Stimulated activated CD4-positive, alpha-beta T cell treated with anti-CD3 and anti-CD28 coated beads, Interleukin-1b, Interleukin-23, amount 100 ng/mL, for 4 hours (primary cell): ENCODE results near the gene TADA1.

Experiments
- DNase-seq, 2 donors: peaks; one replicate each; pipeline ENCODE4 v3.0.0-alpha.2; 2020; ENCODE audit warnings: low read depth in 2 of 2

Gene TADA1, protein sequence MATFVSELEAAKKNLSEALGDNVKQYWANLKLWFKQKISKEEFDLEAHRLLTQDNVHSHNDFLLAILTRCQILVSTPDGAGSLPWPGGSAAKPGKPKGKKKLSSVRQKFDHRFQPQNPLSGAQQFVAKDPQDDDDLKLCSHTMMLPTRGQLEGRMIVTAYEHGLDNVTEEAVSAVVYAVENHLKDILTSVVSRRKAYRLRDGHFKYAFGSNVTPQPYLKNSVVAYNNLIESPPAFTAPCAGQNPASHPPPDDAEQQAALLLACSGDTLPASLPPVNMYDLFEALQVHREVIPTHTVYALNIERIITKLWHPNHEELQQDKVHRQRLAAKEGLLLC

DNA sequence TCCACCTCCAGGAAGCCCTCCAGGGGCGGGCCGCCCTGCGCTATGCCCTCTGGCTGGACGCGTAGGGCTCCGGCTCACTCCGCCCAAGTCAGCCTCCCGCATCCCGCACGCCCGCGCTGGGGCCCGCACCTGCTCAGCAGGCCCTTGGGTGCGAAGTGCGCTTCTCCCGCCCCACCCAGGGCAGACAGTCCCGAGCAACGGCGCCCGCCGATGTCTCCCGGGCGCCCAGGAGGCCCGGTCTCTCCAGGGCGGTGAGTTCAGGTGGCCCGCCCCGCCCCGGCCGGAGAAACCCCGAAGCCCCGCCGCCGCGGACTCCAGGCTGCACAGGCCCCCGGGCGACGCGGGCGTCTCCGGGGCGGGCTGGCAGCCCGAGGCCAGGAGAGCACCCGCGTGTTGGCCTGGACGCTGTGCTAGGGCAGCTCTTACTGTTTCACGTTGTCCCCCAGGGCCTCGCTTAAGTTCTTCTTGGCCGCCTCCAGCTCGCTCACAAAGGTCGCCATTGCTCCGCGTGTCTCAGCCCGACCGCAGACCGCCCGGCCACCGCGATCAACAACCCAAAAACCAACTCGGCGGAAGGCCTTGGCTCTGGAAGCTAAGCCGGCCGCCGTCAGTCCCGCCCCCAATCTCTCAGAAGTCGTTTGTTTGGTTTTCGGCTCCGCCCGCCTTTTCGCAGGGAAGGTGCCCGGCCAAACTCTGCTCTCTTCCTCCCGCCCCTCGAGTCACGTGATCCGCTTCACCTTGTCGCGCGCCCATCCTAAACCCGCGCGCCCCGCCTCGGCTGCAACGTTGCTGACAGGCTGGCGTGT is at the start of gene TADA1:
TADA1 (minus strand) TSS at position 531 of the 806 bp plus-strand sequence; CDS start at position 500, 31 bp downstream.
- DNase-seq, result peak; percentile 96 to 97

DNA sequence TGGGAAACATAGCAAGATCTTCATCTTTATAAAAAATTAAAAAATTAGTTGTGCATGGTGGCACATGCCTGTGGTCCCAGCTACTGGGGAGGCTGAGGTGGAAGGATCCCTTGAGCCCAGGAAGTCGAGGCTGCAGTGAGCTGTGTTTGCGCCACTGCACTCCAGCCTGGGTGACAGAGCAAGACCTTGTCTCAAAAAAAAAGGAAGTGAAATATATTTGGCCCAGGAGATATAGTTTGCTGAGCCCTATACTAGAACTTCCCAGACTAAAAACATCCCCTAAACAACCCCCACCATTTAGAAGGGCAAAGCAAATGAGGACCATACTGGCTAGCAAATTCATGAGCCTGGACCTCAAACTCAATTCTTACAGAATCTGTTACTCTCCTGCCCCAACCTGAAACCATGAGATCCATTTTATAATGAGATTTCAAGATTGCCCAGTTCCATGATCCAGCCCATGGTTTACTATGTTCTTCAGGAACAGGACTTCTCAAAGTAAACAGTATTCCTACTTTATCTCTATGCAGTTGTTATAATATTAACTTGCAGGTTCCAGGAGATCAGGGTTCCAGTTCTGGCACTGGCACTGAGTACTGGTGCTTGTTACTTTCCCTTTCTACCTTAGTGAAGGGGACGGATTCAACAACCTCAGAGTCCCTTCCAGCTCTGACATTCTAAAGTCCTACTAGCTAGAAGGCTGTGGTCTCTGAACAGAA is 48.9 kb upstream of the TADA1 start:
- no peak for DNase-seq

DNA sequence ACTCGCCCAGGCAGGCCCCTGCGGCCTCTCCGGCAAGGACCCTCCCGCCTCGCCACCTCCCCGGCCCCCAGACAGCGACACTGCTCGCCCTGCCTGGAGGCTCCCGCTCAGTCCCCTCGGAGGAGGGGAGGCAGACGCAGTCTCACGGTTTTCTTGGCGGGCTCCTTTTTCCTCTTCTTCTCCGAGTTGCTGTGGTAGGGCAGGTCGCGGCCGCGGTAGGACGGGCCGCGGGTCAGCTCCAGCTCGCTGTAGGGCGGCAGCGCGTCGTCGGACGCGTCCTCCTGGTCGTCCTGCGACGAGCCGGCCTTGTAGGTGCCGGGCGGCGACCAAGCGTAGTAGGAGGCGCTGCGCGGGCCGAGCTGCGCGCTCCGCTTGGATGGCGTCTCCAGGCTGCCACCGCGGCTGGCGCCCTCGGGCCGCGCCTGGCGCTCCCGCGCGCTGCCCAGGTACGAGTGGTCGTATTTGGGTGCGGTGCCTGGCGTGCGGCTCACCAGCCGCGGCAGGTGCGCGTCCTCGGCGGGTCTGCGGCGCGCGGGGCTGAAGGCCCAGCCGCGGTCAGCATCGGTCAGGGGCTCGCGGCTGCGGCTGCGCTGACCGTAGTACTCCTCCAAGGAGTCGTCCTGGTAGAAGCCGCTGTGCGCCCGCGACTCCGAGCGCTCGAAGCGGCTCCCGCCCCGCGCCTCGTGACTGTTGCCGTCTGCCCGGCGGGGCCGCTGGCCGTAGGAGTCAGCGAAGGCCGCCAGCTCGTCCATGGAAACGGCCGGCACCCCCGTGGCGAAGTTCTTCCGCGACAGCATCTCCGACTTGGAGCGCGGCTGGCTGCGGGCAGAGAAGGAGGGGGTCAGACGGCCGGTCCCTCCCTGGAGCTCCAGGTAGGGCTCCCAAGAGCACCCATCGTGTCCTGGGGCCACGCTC is 44.8 kb upstream of the TADA1 start:
- no peak for DNase-seq

DNA sequence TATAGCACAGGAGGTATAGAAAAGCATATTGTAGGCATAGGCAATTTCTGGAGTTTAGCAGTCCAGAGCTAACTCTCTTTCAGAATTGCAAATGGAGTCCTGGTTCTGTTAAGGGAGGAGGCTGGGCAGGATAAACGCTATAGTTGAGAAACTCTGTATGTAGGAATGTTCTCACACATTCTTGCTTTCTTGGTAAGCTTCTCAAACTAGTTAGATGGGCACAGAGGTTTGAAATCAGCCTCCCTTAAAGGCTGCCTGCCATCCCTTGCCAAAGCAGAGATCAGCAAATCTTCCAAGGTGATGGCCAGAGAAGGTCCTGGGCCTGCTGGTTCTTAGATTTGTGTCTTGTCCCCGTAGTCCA is 42.9 kb upstream of the TADA1 start:
- no peak for DNase-seq

DNA sequence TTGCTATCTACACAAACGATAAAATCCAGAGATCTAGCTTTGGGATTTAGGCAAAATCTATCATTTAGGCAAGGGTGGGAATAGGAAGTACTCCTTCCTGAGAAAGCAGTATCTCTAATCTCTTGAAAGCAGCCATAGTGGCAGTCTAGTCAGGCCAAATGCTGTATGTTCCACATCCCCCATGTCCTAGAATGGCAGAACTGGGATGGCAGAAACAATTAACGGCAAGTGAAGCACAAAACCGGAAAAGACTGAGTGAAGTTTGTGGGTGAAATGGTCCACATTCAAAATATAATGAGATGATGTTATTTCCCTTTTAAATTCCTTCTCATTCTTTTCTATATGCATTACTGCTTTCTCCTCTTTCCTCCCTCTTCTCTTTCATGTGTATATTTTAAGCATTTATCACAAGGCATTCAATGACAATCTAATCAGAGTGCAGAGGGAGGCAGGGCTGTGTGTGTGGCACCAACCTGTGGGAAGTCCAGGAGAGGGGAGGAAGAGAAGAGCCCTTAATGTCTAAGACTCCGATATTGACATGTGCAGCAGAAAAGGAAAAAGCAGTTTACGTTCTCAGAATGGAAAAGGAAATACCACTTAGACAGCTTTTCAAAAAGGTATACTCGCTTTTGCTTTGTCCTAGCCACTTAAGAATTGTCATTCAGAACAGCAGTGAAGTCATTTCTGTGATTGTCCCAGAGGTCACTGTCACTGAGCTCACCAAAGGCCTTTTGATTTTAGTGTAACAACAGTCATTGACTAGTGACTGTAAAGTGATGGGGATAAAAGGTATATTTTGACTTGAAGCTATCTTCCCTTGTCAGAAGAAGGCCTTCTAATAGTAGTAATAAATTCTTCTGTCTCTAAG is 42.3 kb upstream of the TADA1 start:
- no peak for DNase-seq

DNA sequence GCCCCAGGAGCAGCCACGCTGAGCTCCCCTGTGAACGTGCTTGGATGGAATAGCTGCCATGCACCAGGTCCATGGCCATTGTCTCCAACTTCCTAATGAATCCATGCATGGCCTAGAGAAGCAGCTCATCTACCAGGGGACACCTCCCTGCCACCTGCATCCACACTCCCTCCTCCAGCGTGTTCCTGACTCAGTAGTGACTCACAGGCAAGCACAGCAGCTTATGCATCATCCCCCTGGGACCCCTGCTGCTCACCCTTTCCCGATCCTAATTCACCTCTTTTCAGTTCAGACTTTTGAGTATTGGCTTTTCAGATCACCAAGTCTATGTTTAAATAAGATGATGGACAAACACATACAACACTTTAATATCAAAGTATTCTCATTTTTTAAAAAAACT is 39.9 kb upstream of the TADA1 start:
- DNase-seq, result no peak

DNA sequence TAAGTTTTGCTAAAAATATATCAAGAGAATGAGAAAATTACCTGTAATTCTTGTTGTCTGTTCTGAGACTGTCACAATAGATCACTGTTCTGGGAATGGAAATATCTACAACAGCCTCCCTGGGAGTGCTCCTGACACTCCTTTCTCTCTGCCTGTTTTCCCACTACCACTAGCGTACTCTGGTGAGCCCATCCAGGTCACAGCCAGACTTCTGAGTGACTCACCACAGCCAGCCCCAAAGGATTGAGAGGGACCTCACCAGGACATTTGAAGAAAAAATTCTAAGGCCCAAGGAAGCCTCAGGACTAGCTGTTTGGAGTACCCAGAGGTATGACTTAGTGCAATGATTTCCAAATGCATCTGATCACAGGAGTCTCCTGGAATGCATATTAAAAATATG is 39.0 kb upstream of the TADA1 start:
- no peak for DNase-seq

DNA sequence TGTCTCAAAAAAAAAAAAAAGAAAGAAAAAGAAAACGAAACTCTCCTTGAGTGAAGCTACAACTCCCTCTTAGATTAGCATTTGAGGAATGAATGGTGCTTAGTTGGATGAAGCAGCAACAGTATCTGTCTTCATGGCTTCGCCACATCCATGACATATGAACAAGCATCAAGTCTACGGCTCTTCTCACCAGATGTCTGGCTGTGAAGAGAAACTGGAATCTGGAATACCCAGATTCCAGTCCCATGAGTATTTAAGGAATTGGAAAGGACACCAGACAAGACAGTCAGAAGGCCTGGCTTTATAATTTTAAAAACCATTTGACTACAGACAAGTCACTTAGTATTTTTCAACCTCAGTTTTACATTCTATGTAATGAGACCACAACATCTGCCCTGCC is 38.0 kb upstream of the TADA1 start:
- DNase-seq, result no peak

DNA sequence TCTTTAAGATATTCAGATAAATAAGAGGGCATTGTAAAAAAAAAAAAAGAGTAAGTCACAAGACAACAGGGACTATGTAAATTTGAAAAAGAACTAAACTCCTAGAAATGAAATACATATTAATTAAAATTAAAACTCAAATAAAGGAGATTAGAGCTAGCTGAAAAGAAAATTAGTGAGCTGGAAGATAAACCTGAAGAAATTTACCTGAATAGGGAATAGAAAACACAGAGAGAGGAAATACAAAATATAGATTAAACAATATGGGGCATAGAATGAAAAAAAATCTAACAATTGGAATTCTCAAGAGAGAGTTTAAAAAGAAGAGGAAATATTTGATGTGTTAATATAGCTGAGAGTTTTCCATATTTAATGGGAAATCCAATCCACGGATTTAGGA is 35.6 kb upstream of the TADA1 start:
- no peak for DNase-seq

DNA sequence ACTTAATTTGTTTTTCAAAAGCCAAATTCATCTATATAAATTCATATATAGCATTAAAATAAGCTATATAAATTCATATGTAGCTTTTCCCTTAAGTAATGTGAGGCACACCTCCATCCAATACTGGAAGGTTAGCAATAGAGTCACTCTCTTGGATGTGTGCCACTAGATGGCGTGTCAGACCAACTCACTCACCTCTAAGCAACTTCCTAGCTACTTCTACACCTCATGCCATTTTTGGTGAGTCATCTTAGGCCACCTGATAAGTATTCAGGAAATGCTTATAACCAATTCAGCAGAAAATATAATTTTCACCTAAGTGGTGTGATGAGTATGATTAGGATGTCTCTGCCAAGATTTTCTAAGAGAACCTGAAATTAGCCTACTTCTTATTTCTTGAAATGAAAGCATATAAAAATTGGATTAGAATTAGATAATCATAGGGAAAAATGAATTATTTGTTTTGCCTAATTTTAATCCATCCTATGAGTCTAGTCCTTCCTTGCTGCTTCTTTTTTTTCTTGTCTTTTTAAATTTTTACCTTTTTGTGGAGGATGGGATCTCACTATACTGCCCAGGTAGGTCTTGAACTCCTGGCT is 34.4 kb upstream of the TADA1 start:
- DNase-seq, result peak; percentile 43 to 67

DNA sequence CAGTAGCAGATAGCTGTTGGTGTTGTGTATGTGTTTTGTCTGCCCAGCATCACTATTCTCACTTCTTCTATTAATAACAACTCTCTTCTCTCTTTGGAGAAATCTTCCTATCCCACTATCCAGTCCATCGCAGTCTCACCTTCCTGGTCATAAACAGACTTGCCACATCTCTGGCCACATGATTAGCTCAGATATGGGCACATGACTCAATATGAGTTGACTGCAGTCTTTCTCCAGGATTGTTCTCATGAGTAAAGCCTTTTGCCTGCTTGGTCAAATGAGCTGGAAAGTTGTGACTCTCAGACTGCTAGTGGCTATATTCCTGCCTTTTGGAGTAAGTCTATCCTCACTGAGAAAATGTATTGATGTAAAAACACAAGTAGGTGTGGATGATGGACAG is 32.9 kb upstream of the TADA1 start:
- DNase-seq, result no peak

DNA sequence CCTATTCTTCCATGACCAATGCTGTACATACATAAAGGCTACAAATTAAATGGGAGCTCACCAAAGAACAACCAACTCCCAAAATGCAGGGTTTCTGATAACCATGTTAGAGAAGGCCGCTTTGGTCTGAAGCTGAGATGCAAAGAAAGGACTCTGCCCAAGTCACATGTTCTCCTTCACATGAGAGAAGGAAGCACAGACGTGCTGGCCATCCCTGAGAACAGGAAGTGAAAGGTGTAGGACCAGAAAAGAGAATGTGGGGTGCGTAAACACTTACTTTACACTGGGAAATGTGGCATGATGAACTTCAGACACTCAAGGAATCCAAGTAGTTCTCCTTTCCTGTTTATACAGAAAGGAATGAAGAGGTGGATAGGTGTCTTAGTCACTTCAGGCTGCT is 31.7 kb upstream of the TADA1 start:
- no peak for DNase-seq

DNA sequence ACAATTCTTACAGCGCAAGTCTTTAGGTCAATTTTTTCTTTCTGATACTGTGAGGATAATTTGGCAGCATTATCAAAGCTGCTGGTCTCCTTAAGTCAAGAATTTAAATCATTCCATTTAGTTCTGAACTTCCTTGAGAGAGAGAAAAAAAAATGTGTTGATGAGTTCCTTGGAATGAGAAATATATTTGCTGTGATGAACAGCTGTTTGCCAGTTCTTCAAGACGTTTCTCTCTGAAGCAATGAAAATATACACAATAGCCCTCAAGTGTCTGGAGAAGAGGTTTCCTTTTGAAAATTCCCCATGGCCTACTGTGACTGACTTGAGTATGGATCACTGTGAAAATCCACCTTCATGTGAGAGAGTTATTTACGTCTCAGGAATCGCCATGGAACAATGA is 31.0 kb upstream of the TADA1 start:
- DNase-seq, result no peak

DNA sequence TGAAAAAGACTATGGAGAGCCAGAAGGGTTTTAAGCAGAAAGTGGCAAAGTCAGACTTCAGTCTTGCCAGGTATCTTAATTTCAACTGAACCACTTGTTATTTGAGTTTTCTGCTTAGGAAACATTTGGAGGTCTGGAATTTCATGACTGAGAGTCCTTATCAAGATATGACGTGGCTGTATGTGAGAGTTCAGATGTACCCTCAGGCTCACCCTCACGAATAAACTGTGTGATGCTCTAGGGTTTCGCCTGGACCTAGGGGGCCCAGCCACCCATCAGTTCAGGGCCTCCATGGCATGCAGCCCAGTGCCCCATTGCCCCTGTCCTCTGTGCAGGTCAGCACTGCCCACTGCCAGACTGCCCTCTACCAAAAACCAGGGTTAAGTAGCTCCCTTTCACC is 30.6 kb upstream of the TADA1 start:
- DNase-seq, result no peak

DNA sequence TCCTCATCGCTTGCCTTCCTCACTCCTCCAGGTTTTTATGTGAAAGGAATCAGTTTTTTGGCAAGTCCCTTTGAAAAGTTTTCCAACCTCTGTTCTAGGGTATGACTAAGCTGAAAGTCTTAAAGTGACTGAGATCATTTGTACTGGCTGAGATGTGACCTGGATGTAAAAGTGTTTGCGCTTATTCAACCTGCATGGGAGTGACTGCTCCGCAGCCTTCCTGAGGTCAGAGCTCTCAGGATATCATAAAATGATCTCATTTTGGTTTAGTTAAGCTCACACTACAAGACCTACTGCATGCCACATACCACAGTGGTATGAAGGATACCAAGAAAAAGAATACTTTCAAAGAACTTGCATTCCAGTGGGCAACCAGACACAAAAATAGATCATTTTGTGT is 29.8 kb upstream of the TADA1 start:
- no peak for DNase-seq

DNA sequence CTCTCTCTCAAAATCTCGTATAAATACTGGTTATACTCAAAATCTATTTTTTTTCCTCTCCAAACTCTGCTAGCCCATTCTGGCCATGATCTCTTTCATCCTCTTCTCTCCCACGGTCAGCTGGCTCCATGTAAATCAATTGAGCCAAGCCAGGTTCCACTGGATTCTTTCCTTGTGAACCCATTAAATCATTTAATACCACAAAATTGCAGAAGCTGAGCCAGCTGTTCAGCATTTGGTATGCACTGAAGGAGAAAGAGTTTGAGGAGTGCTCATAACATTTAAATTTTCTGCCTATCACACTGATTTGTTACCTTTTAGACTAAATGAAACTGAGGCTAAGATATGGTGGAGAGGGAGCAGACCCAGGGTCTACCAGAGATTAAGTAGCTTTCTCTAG is 29.1 kb upstream of the TADA1 start:
- no peak for DNase-seq

DNA sequence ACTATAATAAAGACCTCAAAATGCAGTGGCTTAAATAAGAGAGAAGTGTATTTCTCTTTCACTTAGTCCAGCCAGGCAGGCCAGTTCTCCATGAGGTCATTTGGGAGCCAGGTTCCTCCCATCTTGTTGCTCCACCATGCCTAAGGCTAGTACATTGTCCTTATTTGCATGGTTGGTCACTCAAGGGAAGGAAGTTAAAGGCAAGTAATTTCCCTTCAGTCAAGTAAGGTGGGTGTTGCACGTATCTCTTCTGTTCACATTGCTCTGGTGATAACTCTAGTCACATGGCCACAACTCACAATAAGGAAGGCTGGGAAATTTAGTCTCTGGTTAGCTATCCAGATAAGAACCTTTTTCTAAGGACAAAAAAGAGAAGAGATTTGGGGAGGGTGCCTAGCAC is 27.2 kb upstream of the TADA1 start:
- DNase-seq, result no peak

DNA sequence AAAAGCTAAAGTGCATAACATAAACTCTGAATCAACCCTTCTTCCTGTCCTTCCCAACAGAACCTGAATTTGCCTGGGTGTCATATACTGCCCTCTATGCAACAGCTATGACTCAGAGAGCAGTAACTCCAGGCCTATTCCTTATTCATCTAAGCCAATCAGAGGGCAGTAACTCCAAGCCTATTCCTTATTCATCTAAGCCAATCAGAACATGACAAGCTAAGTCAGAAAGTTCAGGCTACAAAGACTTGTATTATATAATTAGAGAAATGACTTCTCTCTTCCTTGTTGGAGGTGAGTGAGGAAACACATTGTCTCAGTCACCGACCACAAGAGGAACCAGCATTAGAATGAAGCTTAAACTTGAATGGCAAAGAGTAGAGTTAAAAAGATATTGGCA is 26.2 kb upstream of the TADA1 start:
- DNase-seq, result no peak

DNA sequence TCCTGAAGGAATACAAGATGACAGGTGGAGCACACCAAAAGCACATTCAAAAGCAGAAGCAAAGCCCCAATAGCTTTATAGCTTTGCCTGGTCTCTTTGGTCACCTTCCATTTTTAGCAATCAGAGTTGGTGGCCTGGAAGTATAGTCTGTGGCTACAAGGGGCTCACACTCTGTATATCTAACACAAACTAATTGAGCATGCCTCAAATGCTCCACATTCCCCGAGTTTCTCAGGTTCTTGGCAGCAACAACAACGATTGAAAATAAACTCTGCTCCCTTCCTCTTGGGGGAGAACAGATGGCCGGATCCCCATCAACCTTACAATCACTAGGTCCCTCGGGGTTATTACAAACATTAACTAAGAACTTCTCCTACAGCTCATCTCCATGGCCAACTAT is 24.9 kb upstream of the TADA1 start:
- DNase-seq, result no peak

DNA sequence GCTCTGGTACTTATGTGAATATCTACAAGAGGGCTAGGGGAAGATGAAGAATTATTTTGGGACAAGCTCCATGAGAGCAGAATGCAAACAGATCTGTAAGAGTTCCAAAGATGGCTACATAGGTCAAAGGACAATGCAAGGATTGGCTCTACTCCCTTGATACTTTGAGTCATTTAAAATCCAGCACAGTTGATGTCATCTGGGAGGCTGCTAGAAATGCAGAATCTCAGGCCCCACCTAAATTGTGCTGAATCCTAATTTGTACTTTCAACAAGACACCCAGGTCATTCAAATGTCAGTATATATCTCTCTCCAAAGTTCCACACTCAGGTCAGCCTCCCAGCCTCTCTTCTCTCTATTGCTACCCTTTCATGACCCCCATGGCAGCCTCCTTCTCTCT is 23.7 kb upstream of the TADA1 start:
- no peak for DNase-seq
